HL-60 (cell line): ENCODE measurements around the gene PPP2R2D.

ENCODE experiments used
- DNase-seq, 2 experiments: peaks; one replicate each; pipeline ENCODE4 v3.0.0-alpha.2; 2010 to 2020; ENCODE audit warnings: low read depth in 1 of 2, low spot score in 1 of 2
- H3K27ac ChIP-seq: fragments of 250-450 bp; sonication (Bioruptor Pico); replicated peaks from 2 replicates; pipeline ENCODE4 v1.5.1; 2020; ENCODE audit warnings: mild to moderate bottlenecking, moderate library complexity
- H3K27me3 ChIP-seq: fragments of 250-450 bp; sonication (Bioruptor Pico); 2 replicates; pipeline ENCODE4 v1.5.1; 2021; ENCODE audit warnings: mild to moderate bottlenecking, moderate library complexity; ENCODE audit not compliant: insufficient read depth, poor library complexity, severe bottlenecking
- H3K4me3 ChIP-seq: replicated peaks from 2 replicates; pipeline ENCODE4 v1.5.1; 2011; ENCODE audit warnings: mild to moderate bottlenecking, control low read depth, low read length; ENCODE audit not compliant: insufficient read depth
- CTCF ChIP-seq: IDR thresholded peaks from one replicate; pipeline ENCODE4 v1.5.1; 2011; ENCODE audit warnings: low read length, control low read depth, inconsistent platforms; ENCODE audit not compliant: insufficient read depth
- GABPA ChIP-seq: IDR thresholded peaks from 2 replicates; pipeline ENCODE4 v1.6.1; 2012; ENCODE audit warnings: low read depth
- POLR2AphosphoS5 ChIP-seq: IDR thresholded peaks from 2 replicates; pipeline ENCODE4 v1.6.1; 2012; ENCODE audit warnings: low read depth
- SPI1 ChIP-seq: IDR thresholded peaks from 2 replicates; pipeline ENCODE4 v1.6.1; 2012; ENCODE audit warnings: low read depth, mild to moderate bottlenecking, borderline replicate concordance
- TF ChIP-seq, protein P1 (sequence below): IDR thresholded peaks from 2 replicates; pipeline ENCODE4 v1.6.1; 2012; ENCODE audit warnings: low read depth; ENCODE audit not compliant: insufficient replicate concordance

Gene PPP2R2D

DNA sequence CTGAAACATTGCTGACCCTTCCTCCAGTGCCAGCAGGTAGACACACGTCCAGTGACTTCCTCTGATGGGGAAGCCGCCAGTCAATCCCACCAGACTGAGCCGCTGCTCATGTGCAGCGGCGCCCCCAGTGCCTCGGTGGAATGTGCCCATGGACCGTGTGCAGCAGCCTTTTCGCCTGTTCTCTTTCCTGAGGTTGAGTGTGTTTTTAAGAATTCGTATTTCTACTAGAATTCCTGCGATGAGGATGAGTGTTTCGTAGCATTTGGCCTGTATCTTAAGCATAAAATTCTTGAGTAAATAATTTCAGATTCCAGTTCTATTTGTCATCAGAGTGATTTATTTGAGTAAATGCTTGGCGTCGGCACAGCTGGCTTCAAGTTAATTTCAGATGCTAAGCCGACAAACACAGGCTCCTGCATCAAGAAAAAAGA, 45.5 kb downstream of the PPP2R2D start:
- TF ChIP-seq GABPA (no peak), CTCF (no peak)
- no peaks in the 10 kb centered on the region for H3K27me3 ChIP-seq
- H3K27ac ChIP-seq = no peak overlapping the region
- no peak overlapping the region for H3K4me3 ChIP-seq
- DNase-seq = no peak

DNA sequence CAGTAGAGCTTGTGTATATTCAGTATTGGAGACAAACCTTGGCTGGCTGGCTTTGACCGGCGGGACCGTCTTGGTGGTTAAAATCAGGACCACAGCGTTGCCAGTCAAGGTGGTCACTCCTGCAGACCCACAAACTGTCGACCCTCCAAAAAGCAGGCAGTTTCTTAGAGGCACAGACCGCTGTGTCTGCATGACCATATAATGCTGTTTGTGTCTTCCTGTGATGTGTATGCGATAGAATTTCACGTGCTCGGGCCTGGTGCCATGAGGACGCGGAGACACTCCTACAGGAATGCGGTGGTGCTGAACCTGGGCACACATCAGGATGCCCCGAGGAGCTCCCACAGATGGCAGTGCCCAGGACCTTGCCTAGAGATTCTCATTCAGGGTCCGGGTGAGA, 46.1 kb downstream of the PPP2R2D start:
- H3K4me3 ChIP-seq = no peak overlapping the region
- H3K27me3 ChIP-seq = no peaks in the 10 kb centered on the region
- DNase-seq = no peak
- TF ChIP-seq CTCF (no peak), GABPA (no peak), POLR2AphosphoS5 (no peak), SPI1 (no peak)
- TF ChIP-seq, protein P1, sequence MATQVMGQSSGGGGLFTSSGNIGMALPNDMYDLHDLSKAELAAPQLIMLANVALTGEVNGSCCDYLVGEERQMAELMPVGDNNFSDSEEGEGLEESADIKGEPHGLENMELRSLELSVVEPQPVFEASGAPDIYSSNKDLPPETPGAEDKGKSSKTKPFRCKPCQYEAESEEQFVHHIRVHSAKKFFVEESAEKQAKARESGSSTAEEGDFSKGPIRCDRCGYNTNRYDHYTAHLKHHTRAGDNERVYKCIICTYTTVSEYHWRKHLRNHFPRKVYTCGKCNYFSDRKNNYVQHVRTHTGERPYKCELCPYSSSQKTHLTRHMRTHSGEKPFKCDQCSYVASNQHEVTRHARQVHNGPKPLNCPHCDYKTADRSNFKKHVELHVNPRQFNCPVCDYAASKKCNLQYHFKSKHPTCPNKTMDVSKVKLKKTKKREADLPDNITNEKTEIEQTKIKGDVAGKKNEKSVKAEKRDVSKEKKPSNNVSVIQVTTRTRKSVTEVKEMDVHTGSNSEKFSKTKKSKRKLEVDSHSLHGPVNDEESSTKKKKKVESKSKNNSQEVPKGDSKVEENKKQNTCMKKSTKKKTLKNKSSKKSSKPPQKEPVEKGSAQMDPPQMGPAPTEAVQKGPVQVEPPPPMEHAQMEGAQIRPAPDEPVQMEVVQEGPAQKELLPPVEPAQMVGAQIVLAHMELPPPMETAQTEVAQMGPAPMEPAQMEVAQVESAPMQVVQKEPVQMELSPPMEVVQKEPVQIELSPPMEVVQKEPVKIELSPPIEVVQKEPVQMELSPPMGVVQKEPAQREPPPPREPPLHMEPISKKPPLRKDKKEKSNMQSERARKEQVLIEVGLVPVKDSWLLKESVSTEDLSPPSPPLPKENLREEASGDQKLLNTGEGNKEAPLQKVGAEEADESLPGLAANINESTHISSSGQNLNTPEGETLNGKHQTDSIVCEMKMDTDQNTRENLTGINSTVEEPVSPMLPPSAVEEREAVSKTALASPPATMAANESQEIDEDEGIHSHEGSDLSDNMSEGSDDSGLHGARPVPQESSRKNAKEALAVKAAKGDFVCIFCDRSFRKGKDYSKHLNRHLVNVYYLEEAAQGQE = no peak
- H3K27ac ChIP-seq = no peak overlapping the region

DNA sequence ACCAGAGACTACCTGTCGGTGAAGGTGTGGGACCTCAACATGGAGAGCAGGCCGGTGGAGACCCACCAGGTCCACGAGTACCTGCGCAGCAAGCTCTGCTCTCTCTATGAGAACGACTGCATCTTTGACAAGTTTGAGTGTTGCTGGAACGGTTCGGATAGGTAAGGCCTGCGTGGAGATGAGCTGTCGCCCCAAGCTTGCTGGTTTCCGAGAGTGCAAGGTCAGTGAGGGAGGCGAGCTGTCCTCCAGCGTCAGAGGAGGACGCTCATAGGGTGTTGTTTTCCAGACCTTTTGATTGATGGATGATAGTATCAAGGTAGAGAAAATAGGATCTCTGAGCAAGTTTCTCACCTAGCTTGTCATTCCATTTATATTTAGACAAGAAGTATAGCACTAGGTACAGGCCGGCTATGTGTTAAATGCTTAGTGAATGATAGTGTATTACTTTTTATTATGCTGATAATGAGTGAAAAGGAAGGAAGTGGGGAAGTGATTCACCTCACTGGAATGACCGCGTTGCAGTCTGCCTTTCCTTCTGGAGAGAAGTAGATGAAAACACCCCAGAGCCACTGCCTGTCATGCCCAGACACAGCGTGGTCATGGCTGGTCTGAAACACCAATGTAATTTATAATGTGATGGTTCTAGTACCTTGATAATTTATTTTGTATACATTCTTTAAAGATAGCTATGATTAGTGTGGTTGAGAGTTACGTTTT, 47.0 kb downstream of the PPP2R2D start:
- TF ChIP-seq POLR2AphosphoS5 = no peak
- no peak for TF ChIP-seq SPI1
- no peak for TF ChIP-seq CTCF
- TF ChIP-seq, protein P1 = no peak
- TF ChIP-seq GABPA = no peak
- Histone ChIP-seq H3K27me3 (no peaks in the 10 kb centered on the region), H3K27ac (no peak overlapping the region), H3K4me3 (no peak overlapping the region)
- no peak for DNase-seq

DNA sequence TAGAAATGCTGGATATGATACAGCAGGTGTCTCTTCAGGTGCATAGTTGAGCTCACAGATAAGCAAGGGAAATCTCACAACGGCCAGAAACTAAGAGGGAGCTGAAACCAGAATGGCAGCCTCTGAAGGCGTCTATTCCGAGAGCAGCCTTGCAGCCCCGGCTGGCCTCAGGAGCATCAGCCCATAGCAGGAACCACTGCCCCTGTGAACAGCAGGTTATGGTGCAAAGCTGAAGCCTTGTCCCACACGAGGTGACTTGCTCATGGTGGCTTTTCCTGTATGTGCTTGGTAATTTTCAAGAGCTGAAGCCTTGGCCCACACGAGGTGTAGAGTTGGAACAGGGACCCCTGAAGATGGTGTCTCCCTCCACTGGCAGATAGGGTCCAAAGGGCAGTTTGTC, 47.7 kb downstream of the PPP2R2D start:
- no peak for TF ChIP-seq SPI1
- TF ChIP-seq, protein P1 = no peak
- no peak overlapping the region for H3K4me3 ChIP-seq

More for the DNA sequence above, 47.7 kb downstream of the PPP2R2D start:
- no peak overlapping the region for H3K27ac ChIP-seq
- no peaks in the 10 kb centered on the region for H3K27me3 ChIP-seq
- no peak for DNase-seq
